GM18909 (cell line): Measurements from ENCODE around the gene TRIM14.
"Not testable (repeated sequence)": the region's sequence is repeated elsewhere in the genome, so short reads cannot be mapped to it uniquely, and the experiment has no call there.

Experiments used
- ATAC-seq: cut with Tn5 transposase; IDR thresholded peaks from one replicate; pipeline ENCODE4 v1.9.1; 2021; ENCODE audit warnings: mild to moderate bottlenecking; ENCODE audit not compliant: unreplicated experiment, poor library complexity

The TRIM14 gene

GRCh38 chr9:98085058-98085457, 34.0 kb downstream of the TRIM14 start:
- no peak for ATAC-seq

- ATAC-seq: no peak
These were observed 34.6 kb downstream of the TRIM14 start for GRCh38 chr9:98084396-98084795.

GRCh38 chr9:98083566-98084183, 35.3 kb downstream of the TRIM14 start:
- ATAC-seq: no peak

- no peak for ATAC-seq
These were observed 35.9 kb downstream of the TRIM14 start for GRCh38 chr9:98083061-98083501.

- ATAC-seq: no peak
These were observed 37.4 kb downstream of the TRIM14 start for GRCh38 chr9:98081477-98082219.

DNA sequence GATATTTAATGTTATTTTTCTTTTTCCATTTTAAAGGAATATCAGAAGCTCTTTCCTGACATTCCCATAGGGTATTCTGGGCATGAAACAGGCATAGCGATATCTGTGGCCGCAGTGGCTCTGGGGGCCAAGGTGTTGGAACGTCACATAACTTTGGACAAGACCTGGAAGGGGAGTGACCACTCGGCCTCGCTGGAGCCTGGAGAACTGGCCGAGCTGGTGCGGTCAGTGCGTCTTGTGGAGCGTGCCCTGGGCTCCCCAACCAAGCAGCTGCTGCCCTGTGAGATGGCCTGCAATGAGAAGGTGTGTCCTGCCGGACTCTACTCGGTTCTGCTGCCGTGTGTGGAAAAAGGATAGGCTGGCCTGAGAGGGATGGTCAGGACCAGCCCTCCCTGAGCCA, 38.2 kb downstream of the TRIM14 start:
- no peak for ATAC-seq

DNA sequence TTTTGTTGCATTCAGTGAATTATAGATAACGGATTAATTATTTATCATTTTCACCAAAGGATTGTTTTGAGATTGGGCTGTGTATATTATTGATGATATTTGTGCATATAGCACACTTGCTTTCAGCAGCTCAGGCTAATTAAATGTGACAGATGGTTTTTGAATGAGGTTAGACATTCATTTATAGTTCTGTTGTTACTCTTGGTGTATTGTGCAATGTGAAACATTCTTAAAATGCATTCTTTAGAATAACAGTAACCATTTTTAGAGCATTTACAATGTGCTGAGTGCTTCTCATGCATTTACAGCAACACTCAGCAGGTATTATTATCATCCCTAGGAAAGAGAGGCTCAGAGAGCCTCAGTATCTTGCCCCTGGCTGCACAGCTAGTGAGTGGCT, 38.7 kb downstream of the TRIM14 start:
- ATAC-seq: no peak

DNA sequence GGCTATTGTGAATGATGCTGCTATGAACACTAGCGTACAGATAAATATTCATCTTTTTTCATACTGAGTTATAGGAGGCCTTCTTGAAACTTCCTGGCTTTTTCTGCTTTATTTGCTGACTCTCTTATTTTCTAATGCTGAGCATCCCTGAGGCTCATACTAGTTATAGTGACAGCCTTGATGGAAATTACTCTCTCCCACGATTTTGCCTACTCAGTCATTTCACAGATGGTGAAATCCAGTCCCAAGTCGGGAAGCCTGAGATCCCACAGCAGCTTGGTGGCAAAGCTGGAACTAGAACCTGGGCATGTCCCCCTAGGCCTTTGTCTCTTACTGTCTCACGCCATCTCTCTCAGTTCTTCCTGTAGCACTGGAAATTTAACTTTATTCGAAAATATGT, 40.1 kb downstream of the TRIM14 start:
- no peak for ATAC-seq

DNA sequence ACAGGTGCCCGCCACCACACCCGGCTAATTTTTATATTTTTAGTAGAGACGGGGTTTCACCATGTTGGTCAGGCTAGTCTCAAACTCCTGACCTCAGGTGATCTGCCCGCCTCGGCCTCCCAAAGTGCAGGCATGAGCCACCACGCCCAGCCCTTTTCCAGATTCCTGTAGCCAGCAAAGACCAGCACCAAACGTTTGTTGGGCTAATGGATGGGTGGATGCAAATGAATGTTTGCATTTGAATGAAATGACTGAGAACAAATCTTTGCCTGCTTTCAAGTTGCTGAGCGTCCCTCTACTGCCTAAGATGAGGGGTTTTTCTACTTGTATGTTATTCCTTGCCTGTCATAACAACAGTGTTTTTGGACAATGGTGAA, 42.5 kb downstream of the TRIM14 start:
- not testable (repeated sequence) for ATAC-seq

- no peak for ATAC-seq
These were observed 43.7 kb downstream of the TRIM14 start for GRCh38 chr9:98075332-98075805.

DNA sequence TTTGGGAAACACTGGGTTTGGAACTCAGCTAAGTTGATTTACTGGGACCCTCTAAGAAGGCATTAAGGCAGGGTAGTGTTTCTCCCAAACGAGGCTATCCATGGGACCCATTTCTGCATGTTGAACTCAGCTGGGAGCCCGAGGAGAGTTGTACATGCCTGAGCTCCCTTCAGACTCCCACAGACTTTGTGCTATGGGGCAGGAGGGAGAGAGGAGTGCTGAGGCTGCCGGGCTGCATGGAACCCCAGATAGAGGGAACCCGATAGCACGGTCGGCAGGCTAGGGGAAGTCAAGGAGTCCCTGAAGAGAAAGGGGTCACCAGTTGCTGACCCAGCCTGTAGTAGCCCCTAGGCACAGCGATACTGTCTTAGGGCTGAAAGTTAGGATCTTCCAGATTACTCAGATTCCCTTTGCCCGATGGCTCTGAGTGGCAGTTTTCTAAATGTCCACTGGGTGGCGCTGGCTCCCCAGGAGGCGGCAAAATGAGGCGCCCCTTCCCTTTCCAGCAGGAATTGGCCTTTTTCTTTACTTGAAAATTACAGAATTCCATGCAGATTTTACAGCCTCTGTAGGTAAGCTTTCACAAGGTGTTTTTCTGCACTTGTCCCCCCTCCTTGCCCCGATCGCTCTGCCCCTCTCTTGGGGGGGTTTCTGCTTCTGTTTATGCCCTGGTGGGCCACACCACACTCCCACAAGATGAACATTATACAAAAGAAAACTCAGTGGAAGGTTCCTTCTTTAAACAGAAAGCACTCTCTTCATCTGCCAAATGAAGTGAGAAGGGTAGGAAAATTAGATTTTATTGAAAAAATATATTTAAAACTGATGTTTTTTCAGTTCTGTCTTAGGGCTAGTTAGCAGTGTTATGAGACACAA, 44.7 kb downstream of the TRIM14 start:
- ATAC-seq: no peak

DNA sequence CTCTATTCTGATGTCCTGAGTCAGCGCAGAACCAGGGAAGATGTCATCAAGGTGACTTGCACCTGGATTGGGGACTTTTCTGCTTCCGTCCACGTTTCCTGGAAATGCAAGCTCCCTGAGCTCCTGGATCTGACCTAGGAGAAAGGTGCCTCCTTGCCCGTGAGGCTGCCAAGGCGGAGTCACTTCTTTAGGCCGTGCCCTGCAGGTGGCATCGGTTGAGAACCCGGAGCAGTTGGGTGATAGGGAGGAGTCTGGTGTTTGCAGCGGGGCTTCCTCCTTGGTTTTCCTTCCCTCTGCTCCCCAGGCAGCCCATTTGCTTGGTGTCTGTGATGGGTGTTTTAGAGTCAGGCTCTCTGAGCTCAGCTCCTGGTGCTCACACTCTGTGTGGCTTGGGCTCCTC, 47.3 kb downstream of the TRIM14 start:
- no peak for ATAC-seq

GRCh38 chr9:98070704-98071103, 48.3 kb downstream of the TRIM14 start:
- ATAC-seq: no peak

DNA sequence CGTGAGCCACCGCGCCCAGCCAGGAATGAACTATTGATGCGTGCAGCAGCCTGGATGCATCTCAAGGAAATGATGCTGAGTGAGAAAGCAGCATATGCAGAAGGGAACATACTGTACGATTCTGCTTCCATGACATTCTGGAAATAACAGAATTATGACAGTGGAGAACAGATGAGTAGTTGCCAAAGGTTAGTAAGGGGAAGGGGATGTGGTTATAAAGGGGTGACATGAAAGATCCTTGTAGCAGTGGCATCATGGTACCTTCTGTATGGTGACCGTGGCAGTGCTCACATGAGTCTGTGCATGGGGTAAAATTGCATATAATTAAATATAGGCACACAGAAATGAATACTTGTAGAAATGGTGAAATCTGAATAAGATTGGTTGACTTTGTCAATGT, 49.5 kb downstream of the TRIM14 start:
- ATAC-seq: no peak

GRCh38 chr9:98067184-98067583, 51.8 kb downstream of the TRIM14 start:
- no peak for ATAC-seq

- ATAC-seq: no peak
These were observed 52.8 kb downstream of the TRIM14 start for GRCh38 chr9:98066235-98066634.

DNA sequence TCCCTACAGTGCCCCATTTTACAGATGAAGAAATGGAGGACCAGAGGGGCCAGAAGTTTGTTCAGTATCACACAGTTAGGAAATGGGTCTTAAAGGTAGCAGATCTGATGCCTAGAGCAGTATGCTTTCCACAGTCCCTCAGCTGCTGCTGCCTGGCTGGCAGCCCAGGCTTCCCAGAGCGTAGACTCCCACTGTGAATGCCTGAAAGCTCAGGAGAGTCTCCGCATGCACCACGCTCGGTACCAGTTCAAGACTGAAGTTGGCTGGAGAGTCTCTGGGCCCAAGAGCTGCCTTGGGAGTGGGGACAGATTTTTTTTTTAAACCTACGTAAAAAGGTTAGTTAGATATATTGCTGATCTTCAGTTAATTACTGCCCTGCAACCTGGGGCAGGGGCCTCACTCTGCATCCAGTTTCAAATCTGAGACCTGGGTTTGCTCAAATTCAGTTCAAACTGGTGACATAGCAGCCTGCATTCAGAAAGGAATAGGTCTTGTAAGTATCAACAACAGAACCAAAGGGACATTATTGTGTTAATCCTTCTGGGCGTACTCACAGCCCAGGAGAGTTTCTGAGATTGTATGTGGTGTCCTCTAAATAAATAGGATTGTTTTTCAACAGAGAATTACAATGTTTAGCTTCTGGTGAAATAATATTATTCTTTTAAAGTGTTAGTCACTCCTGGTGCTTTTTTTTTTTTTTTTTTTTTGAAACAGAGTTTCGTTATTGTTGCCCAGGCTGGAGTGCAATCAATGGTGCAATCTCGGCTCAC, 54.2 kb downstream of the TRIM14 start:
- ATAC-seq: no peak

GRCh38 chr9:98062161-98062560, 56.9 kb downstream of the TRIM14 start:
- no peak for ATAC-seq

- no peak for ATAC-seq
These were observed 61.8 kb downstream of the TRIM14 start for GRCh38 chr9:98057138-98057799.
